Tibial nerve (tissue), 4 donors: ENCODE data around the gene NACC1. TPM values are rescaled to one million over a fixed set of nuclear protein-coding genes. Genes with fewer than 3 reads are reported as not detected.
"Not testable (repeated sequence)": the region's sequence is repeated elsewhere in the genome, so short reads cannot be mapped to it uniquely, and the experiment has no call there.

Experiments used
- DNase-seq, 2 donors: peaks; one replicate each; pipeline ENCODE4 v3.0.0-alpha.2; 2019; ENCODE audit warnings: low spot score in 2 of 2
- H3K27ac ChIP-seq, 4 donors: fragments of 200-600 bp; sonication (generic) in 3 of 4; one replicate each; pipeline ENCODE4 v1.5.1; 2017 to 2019; ENCODE audit warnings: mild to moderate bottlenecking in 1 of 4
- H3K27me3 ChIP-seq, 2 donors: fragments of 200-600 bp; sonication (generic) in 1 of 2; one replicate each; pipeline versions ENCODE4 v1.5.1 to v1.6.0; 2017 to 2019
- H3K36me3 ChIP-seq, 3 donors: fragments of 200-600 bp; sonication (generic); one replicate each; pipeline ENCODE4 v1.5.1; 2018 to 2019
- H3K4me1 ChIP-seq, 4 donors: fragments of 200-600 bp; sonication (generic) in 3 of 4; one replicate each; pipeline ENCODE4 v1.5.1; 2017 to 2019
- H3K4me3 ChIP-seq, 4 donors: fragments of 200-600 bp; sonication (generic) in 3 of 4; one replicate each; pipeline ENCODE4 v1.5.1; 2017 to 2019; ENCODE audit warnings: mild to moderate bottlenecking in 1 of 4, moderate library complexity in 1 of 4
- H3K9me3 ChIP-seq, 4 donors: fragments of 200-600 bp; sonication (generic) in 3 of 4; one replicate each; pipeline ENCODE4 v1.5.1; 2017 to 2019
- EP300 ChIP-seq, 2 donors: sonication (generic); formaldehyde crosslinking; IDR thresholded peaks; one replicate each; pipeline ENCODE4 v1.6.1; 2017; ENCODE audit warnings: antibody characterized with exemption in 2 of 2, mild to moderate bottlenecking in 1 of 2
- POLR2A ChIP-seq, 2 donors: fragments of 450-650 bp; IDR thresholded peaks; one replicate each; pipeline ENCODE4 v1.6.1; 2017; ENCODE audit warnings: antibody characterized with exemption in 2 of 2, mild to moderate bottlenecking in 2 of 2, moderate library complexity in 2 of 2
- WGBS, 2 donors: methylation state at CpG; one replicate each; pipeline ENCODE4 v1.1.5; 2018; 5-methylcytosine and 5-hydroxymethylcytosine counted together
- total RNA-seq, 4 donors: library from RNA; depleted of rRNA; stranded (reverse); fragments of >200 nt; gene quantifications; one replicate each; pipeline ENCODE4 v1.1.0, GENCODE V29; 2016
- TF ChIP-seq, protein P1 (sequence below), 5 experiments: fragments of 200-600 bp in 3 of 5; fragments of 450-650 bp in 2 of 5; sonication (generic) in 3 of 5; IDR thresholded peaks; one replicate each; pipeline ENCODE4 v1.5.1; 2016 to 2019; ENCODE audit warnings: antibody characterized with exemption in 5 of 5, mild to moderate bottlenecking in 3 of 5, moderate library complexity in 2 of 5

NACC1 gene
- total RNA-seq, 4 donors from 2014 or later: 15.3 to 37.1 (median 25.8) TPM

DNA sequence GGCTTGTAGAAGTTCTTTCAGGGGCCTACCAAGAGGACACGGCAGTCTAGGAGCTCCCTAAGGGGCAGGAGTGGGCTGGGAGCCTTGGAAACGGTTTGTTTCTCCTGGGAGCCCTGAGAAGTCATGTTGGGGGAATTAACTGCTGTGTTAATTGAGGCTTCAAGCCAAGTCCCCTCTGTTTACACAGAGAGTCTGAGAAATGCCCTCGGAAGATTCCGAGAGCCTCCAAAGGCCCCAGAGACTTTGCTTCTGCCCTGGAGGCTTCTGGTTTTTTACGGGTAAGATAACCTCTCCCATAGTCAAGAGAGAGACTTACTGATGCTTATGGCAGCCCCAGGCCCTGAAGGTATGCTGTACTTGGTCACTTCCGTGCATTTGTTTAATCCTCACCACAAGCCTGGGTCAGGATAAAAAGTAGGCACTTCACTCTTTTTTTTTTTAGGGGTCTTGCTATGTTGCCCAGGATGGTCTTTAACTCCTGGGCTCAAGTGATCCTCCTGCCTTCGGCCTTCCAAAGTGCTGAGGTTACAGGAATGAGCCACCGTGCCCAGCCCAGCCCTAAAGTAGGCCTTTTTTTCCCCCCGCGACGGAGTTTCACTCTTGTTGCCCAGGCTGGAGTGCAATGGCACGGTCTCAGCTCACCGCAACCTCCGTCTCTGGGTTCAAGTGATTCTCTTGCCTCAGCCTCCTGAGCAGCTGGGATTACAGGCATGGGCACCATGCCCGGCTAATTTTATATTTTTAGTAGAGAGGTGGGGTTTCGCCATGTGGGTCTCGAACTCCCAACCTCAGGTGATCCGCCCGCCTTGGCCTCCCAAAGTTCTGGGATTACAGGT is 47.3 kb downstream of the NACC1 start:
- Histone ChIP-seq H3K9me3 (no peaks in the 10 kb centered on the region), H3K4me1 (peaks cover 0 to 55% (median 34%) of the 10 kb centered on the region in 4 donors), H3K27ac (peak overlapping the region; percentile 82 to 99 (median 91)), H3K36me3 (no peaks in the 10 kb centered on the region), H3K4me3 (no peak overlapping the region), H3K27me3 (no peaks in the 10 kb centered on the region)
- no peak for DNase-seq
- 72% methylated on average over 19 of the region's 19 CpGs for WGBS, 2 donors
- TF ChIP-seq EP300 (IDR thresholded peaks at IDR 0.05) (no peak), POLR2A (IDR thresholded peaks at IDR 0.05) (no peak)
- TF ChIP-seq, protein P1, sequence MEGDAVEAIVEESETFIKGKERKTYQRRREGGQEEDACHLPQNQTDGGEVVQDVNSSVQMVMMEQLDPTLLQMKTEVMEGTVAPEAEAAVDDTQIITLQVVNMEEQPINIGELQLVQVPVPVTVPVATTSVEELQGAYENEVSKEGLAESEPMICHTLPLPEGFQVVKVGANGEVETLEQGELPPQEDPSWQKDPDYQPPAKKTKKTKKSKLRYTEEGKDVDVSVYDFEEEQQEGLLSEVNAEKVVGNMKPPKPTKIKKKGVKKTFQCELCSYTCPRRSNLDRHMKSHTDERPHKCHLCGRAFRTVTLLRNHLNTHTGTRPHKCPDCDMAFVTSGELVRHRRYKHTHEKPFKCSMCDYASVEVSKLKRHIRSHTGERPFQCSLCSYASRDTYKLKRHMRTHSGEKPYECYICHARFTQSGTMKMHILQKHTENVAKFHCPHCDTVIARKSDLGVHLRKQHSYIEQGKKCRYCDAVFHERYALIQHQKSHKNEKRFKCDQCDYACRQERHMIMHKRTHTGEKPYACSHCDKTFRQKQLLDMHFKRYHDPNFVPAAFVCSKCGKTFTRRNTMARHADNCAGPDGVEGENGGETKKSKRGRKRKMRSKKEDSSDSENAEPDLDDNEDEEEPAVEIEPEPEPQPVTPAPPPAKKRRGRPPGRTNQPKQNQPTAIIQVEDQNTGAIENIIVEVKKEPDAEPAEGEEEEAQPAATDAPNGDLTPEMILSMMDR (IDR thresholded peaks at IDR 0.05): no peak

DNA sequence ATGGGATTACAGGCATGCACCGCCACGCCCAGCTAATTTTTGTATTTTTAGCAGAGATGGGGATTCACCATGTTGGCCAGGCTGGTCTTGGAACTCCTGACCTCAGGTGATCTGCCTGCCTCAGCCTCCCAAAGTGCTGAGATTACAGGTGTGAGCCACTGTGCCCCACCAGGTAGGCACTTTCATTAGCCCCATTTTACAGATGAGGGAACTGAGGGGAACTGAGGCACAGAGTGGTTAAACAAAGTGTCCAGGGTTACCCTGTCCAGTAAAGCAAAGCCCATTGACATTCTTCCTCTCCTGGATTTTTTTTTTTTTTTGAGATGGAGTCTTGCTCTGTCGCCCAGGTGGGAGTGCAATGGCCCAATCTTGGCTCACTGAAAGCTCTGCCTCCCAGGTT is 48.1 kb downstream of the NACC1 start:
- WGBS, 2 donors: 92 to 99% methylated on average over 3 of the region's 3 CpGs
- H3K27me3 ChIP-seq: not testable (repeated sequence)

DNA sequence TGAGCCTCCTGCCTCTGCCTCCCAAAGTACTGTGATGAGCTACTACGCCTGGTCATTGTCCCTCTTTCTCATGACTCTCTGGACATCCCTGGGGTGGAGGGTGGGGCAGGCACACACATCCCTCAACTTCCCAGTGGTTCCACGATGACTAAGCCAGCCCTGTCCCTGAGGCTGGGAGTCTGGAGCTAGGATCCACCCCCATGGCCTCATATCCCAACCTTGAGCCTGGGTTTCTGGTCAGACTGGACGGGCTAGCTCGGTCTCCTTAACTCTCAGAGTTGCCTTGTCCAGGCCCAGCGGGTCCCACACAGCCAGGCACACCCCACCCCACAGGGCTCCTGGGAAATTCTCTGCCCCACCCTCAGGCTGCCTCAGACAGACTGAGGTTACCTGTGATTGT is 51.7 kb downstream of the NACC1 start:
- WGBS, 2 donors: 79 to 88% methylated on average over 5 of the region's 5 CpGs
- H3K4me1 ChIP-seq: peaks cover 0 to 40% (median 29%) of the 10 kb centered on the region in 4 donors
- H3K27ac ChIP-seq: peak overlapping the region in 2 of 4 donors; percentile 29 to 38
- H3K27me3 ChIP-seq: no peaks in the 10 kb centered on the region
- TF ChIP-seq EP300 (IDR thresholded peaks at IDR 0.05): no peak
- TF ChIP-seq, protein P1 (IDR thresholded peaks at IDR 0.05): no peak
- no peak for TF ChIP-seq POLR2A (IDR thresholded peaks at IDR 0.05)
- DNase-seq: no peak
- no peak overlapping the region for H3K4me3 ChIP-seq
- H3K36me3 ChIP-seq: no peaks in the 10 kb centered on the region
- no peaks in the 10 kb centered on the region for H3K9me3 ChIP-seq

More for the DNA sequence above, 48.1 kb downstream of the NACC1 start:
- H3K27ac ChIP-seq: peak overlapping the region in 2 of 4 donors; percentile 20 to 90
- H3K4me3 ChIP-seq, DNase-seq, H3K36me3 ChIP-seq, H3K9me3 ChIP-seq: not testable (repeated sequence)
- H3K4me1 ChIP-seq: peaks cover 0 to 55% (median 34%) of the 10 kb centered on the region in 4 donors

DNA sequence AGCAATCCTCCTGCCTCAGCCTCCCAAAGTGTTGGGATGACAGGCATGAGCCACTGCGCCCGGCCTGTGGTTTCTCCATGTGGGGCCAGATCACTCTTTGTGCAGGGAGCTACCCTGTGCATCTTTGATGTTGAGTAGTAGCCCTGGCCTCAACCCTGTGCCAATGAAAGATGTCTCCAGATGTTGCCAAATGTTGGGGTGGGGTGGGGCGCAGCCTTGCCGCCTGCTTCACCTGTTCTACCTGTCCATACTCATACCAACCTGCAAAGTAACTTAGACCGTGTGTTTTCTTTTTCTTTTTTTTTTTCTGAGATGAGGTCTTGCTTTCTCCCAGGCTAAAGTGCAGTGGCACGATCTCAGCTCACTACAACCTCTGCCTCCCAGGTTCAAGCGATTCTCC is 53.1 kb downstream of the NACC1 start:
- peak overlapping the region in 1 of 4 donors; percentile 83 for H3K27ac ChIP-seq
- H3K4me1 ChIP-seq: peaks cover 0 to 36% (median 24%) of the 10 kb centered on the region in 4 donors
- no peaks in the 10 kb centered on the region for H3K27me3 ChIP-seq
- no peak for DNase-seq
- WGBS, 2 donors: 91 to 96% methylated on average over 7 of the region's 7 CpGs
- H3K9me3 ChIP-seq: no peaks in the 10 kb centered on the region
- no peak for TF ChIP-seq POLR2A (IDR thresholded peaks at IDR 0.05)
- TF ChIP-seq EP300 (IDR thresholded peaks at IDR 0.05): no peak
- TF ChIP-seq, protein P1 (IDR thresholded peaks at IDR 0.05): no peak
- H3K4me3 ChIP-seq: no peak overlapping the region
- H3K36me3 ChIP-seq: no peaks in the 10 kb centered on the region

DNA sequence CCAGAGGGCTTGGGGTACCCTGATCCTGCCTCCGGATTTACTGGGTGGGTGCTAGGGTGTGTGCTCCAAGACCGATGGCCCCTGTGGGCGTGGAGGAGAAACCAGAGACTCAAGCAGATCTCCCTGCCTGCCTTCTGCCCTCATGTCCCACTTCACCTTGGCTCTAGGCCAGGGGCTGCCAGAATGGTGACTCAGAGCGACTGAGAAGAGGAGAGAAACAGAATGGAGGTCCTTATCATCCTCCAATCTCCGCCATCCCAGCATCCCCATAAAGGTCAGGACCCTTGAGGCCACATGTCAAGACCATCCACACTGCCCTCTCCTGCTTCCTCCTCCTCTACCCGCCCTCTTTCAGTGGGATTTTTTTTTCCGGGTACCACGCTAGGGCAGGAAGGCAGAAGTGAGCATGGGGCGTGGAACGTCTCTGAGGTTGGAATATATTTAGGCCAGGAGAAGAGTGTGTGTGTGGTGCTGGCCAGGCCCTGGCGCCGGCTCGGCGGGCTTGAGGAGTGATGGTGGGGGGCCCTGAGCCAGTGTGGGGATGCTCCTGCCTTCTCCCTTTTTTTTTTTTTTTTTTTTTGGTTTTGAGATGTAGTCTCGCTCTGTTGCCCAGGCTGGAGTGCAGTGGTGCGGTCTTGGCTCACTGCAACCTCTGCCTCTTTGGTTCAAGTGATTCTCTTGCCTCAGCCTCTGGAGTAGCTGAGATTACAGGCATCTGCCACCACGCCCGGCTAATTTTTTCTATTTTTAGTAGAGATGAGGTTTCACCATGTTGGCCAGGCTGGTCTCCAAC is 54.5 kb downstream of the NACC1 start:
- Histone ChIP-seq H3K36me3 (no peaks in the 10 kb centered on the region), H3K4me3 (no peak overlapping the region), H3K27ac (peak overlapping the region in 3 of 4 donors; percentile 62 to 83 (median 68)), H3K9me3 (no peaks in the 10 kb centered on the region), H3K27me3 (no peaks in the 10 kb centered on the region), H3K4me1 (peaks cover 0 to 24% (median 17%) of the 10 kb centered on the region in 4 donors)
- peak; percentile 44 to 74 for DNase-seq
- 38 to 44% methylated on average over 18 of the region's 18 CpGs for WGBS, 2 donors
- TF ChIP-seq POLR2A (IDR thresholded peaks at IDR 0.05): no peak
- peak in 1 of 2 donors; percentile 14 for TF ChIP-seq EP300 (IDR thresholded peaks at IDR 0.05)
